Measurements from ENCODE around the gene MGAT4A.
"Not testable (repeated sequence)": the region's sequence is repeated elsewhere in the genome, so short reads cannot be mapped to it uniquely, and the experiment has no call there.

The MGAT4A gene

GRCh38 chr2:98665677-98666076 is 65.3 kb downstream of the MGAT4A start:
- H3K27me3 Mint-ChIP-seq (ENCODE audit: low read depth, poor library complexity) = peaks cover 4% of the 10 kb centered on the region
- no peak for DNase-seq
- no peak overlapping the region for H3K27ac Mint-ChIP-seq
- H3K36me3 Mint-ChIP-seq (ENCODE audit: low read depth) = peaks cover 16% of the 10 kb centered on the region
- peaks cover 27% of the 10 kb centered on the region for H3K9me3 Mint-ChIP-seq
- no peaks in the 10 kb centered on the region for H3K4me1 Mint-ChIP-seq
- H3K4me3 Mint-ChIP-seq = no peak overlapping the region
- TF ChIP-seq, protein P1, sequence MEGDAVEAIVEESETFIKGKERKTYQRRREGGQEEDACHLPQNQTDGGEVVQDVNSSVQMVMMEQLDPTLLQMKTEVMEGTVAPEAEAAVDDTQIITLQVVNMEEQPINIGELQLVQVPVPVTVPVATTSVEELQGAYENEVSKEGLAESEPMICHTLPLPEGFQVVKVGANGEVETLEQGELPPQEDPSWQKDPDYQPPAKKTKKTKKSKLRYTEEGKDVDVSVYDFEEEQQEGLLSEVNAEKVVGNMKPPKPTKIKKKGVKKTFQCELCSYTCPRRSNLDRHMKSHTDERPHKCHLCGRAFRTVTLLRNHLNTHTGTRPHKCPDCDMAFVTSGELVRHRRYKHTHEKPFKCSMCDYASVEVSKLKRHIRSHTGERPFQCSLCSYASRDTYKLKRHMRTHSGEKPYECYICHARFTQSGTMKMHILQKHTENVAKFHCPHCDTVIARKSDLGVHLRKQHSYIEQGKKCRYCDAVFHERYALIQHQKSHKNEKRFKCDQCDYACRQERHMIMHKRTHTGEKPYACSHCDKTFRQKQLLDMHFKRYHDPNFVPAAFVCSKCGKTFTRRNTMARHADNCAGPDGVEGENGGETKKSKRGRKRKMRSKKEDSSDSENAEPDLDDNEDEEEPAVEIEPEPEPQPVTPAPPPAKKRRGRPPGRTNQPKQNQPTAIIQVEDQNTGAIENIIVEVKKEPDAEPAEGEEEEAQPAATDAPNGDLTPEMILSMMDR (IDR thresholded peaks at IDR 0.05) = no peak

GRCh38 chr2:98664323-98664722 is 66.6 kb downstream of the MGAT4A start:
- no peak for DNase-seq
- Mint-ChIP-seq H3K9me3 (peaks cover 37% of the 10 kb centered on the region), H3K27ac (no peak overlapping the region), H3K4me3 (no peak overlapping the region), H3K4me1 (no peaks in the 10 kb centered on the region), H3K27me3 (ENCODE audit: low read depth, poor library complexity) (peaks cover 4% of the 10 kb centered on the region), H3K36me3 (ENCODE audit: low read depth) (peaks cover 28% of the 10 kb centered on the region)
- TF ChIP-seq, protein P1 (IDR thresholded peaks at IDR 0.05) = no peak

DNA sequence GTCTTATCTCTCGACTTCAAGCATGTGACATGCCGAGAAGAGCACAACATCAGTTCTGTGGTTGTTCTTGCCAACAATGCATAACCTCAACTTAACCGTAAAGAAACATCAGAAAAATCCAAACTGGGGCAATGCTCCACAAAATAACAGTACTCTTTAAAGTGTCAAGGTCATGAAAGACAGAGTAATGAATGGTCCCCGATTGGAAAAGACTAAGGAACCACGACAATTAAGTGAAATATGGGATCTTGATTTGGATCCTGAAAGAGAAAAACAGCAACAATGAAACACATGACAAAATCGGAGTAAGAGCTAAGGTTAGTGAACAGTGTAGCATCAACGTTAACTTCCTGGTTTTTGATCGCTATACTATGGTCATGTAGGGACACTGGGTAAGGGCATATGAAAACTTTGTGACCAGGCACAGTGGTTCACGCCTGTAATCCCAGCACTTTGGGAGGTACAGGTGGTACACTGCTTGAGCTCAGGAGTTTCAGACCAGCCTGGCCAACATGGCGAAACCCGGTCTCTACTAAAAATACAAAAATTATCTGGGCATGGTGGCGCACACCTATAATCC is 67.3 kb downstream of the MGAT4A start:
- no peak overlapping the region for H3K27ac Mint-ChIP-seq
- peaks cover 23% of the 10 kb centered on the region for H3K36me3 Mint-ChIP-seq (ENCODE audit: low read depth)
- peaks cover 34% of the 10 kb centered on the region for H3K9me3 Mint-ChIP-seq
- TF ChIP-seq, protein P1 (IDR thresholded peaks at IDR 0.05) = no peak
- DNase-seq = no peak
- no peak overlapping the region for H3K4me3 Mint-ChIP-seq
- no peaks in the 10 kb centered on the region for H3K4me1 Mint-ChIP-seq
- peaks cover 4% of the 10 kb centered on the region for H3K27me3 Mint-ChIP-seq (ENCODE audit: low read depth, poor library complexity)

- peaks cover 16% of the 10 kb centered on the region for H3K36me3 Mint-ChIP-seq (ENCODE audit: low read depth)
- H3K4me3 Mint-ChIP-seq; H3K4me1 Mint-ChIP-seq; H3K27me3 Mint-ChIP-seq (ENCODE audit: low read depth, poor library complexity); DNase-seq; H3K27ac Mint-ChIP-seq: not testable (repeated sequence)
- H3K9me3 Mint-ChIP-seq = peaks cover 21% of the 10 kb centered on the region
Observed at GRCh38 chr2:98659491-98659840, 71.5 kb downstream of the MGAT4A start.

GRCh38 chr2:98658816-98659490 is 72.0 kb downstream of the MGAT4A start:
- TF ChIP-seq, protein P1 (IDR thresholded peaks at IDR 0.05) = no peak
- no peak overlapping the region for H3K27ac Mint-ChIP-seq
- H3K27me3 Mint-ChIP-seq (ENCODE audit: low read depth, poor library complexity) = no peaks in the 10 kb centered on the region
- H3K9me3 Mint-ChIP-seq = peaks cover 21% of the 10 kb centered on the region
- H3K36me3 Mint-ChIP-seq (ENCODE audit: low read depth) = peaks cover 16% of the 10 kb centered on the region
- H3K4me1 Mint-ChIP-seq = no peaks in the 10 kb centered on the region
- H3K4me3 Mint-ChIP-seq = no peak overlapping the region
- DNase-seq = no peak

DNA sequence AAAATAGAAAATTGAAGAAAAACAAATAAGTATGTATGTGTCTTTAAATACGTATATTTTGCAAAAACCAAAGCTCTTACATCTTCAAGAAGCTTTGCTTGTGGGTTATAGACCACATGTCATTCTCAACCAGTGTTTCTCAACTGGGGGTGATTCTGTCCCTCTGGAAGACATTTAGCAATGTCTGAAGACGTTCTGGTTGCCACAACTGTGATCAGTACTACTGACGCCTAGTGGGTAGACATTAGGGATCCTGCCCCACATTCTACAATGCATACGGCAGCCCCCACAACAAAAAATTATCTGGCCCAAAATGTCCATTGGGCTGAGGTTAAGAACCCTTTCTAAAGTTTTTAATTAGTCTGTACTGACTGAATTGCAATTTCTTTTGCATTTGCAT is 74.1 kb downstream of the MGAT4A start:
- Mint-ChIP-seq H3K27me3 (ENCODE audit: low read depth, poor library complexity) (no peaks in the 10 kb centered on the region), H3K36me3 (ENCODE audit: low read depth) (peaks cover 16% of the 10 kb centered on the region), H3K27ac (no peak overlapping the region), H3K4me3 (no peak overlapping the region), H3K9me3 (peaks cover 21% of the 10 kb centered on the region), H3K4me1 (no peaks in the 10 kb centered on the region)
- DNase-seq = no peak
- TF ChIP-seq, protein P1 (IDR thresholded peaks at IDR 0.05) = no peak
